Measurements from ENCODE around the gene SSTR3.
A peak's percentile ranks its signal among the peaks of the same experiment; 100 is the strongest.

SSTR3 gene

DNA sequence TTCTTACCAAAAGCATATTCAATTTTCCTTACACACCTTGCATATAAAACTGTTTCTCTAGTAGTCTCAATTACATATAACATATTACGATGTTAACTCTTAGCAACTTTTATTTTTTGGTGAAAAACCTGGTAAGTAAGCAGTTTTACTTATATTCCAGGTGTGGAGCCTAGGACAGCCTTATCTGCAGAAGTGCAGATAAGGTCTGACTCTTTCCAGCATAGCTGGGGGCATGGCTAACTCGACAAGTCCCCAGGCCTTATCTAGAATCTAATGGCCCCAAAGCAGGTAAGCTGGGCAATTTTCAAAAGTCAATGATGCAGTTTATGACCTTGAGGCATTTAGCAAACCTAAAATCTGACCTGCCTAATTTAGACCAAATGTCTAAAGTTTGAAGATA lies 20.1 kb downstream of the SSTR3 start:
- DNase-seq (ENCODE audit: extremely low read depth, low read depth) = no peak
- no peak overlapping the region for H3K4me3 ChIP-seq (replicated peaks; ENCODE audit: low read depth, low read length)
- TF ChIP-seq, protein P1, sequence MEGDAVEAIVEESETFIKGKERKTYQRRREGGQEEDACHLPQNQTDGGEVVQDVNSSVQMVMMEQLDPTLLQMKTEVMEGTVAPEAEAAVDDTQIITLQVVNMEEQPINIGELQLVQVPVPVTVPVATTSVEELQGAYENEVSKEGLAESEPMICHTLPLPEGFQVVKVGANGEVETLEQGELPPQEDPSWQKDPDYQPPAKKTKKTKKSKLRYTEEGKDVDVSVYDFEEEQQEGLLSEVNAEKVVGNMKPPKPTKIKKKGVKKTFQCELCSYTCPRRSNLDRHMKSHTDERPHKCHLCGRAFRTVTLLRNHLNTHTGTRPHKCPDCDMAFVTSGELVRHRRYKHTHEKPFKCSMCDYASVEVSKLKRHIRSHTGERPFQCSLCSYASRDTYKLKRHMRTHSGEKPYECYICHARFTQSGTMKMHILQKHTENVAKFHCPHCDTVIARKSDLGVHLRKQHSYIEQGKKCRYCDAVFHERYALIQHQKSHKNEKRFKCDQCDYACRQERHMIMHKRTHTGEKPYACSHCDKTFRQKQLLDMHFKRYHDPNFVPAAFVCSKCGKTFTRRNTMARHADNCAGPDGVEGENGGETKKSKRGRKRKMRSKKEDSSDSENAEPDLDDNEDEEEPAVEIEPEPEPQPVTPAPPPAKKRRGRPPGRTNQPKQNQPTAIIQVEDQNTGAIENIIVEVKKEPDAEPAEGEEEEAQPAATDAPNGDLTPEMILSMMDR (IDR thresholded peaks at IDR 0.05; ENCODE audit: low read depth, low read length, missing control alignments) = no peak

DNA sequence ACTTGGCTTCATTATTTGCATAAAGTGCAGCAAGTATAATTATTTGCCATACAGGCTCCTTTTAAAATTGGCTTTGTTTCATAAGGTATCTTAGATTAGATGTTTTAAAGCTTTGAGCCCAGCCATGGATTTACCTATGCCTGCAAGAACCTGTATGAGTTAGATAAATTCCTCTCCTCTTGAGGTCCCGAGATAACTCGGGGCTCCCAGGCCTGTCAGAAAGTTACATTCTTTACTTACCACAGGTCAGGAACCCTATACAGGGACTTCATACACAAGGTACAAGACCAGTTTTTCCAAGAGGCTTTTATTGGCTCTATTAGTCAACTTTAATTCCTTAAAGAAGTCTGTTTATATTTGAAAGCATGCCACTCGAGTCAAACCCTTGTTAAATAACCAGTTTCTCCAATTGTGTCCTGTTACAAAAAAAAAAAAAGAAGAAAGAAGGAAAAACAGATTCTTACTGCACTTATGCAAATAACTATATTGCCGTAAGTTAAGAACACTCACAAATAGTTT lies 22.0 kb downstream of the SSTR3 start:
- no peak overlapping the region for H3K4me3 ChIP-seq (replicated peaks; ENCODE audit: low read depth, low read length)
- TF ChIP-seq, protein P1 (IDR thresholded peaks at IDR 0.05; ENCODE audit: low read depth, low read length, missing control alignments) = no peak
- no peak for DNase-seq (ENCODE audit: extremely low read depth, low read depth)

DNA sequence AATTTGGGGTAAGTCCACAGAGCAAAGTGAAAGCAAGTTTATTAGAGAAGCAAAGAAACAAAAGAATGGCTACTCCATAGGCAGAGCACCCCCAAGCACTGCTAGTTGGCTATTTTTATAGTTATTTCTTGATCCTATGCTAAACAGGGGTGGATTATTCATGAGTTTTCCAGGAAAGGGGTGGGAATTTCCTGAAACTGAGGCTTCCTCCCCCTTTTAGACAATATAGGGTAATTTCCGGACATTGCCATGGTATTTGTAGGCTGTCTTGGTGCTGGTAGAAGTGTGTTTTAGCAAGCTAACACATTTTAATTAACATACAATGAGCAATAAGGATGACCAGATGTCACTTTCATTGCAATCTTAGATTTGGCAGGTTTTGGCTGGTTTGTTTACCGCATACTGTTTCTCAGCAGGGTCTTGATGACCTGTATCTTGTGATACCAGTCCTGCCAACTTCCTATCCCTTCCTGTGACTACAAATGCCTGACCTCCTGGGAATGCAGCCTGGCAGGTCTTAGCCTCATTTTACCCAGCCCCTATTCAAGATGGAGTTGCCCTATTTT lies 23.3 kb downstream of the SSTR3 start:
- no peak for DNase-seq (ENCODE audit: extremely low read depth, low read depth)
- H3K4me3 ChIP-seq (replicated peaks; ENCODE audit: low read depth, low read length) = no peak overlapping the region
- TF ChIP-seq, protein P1 (IDR thresholded peaks at IDR 0.05; ENCODE audit: low read depth, low read length, missing control alignments) = no peak

DNA sequence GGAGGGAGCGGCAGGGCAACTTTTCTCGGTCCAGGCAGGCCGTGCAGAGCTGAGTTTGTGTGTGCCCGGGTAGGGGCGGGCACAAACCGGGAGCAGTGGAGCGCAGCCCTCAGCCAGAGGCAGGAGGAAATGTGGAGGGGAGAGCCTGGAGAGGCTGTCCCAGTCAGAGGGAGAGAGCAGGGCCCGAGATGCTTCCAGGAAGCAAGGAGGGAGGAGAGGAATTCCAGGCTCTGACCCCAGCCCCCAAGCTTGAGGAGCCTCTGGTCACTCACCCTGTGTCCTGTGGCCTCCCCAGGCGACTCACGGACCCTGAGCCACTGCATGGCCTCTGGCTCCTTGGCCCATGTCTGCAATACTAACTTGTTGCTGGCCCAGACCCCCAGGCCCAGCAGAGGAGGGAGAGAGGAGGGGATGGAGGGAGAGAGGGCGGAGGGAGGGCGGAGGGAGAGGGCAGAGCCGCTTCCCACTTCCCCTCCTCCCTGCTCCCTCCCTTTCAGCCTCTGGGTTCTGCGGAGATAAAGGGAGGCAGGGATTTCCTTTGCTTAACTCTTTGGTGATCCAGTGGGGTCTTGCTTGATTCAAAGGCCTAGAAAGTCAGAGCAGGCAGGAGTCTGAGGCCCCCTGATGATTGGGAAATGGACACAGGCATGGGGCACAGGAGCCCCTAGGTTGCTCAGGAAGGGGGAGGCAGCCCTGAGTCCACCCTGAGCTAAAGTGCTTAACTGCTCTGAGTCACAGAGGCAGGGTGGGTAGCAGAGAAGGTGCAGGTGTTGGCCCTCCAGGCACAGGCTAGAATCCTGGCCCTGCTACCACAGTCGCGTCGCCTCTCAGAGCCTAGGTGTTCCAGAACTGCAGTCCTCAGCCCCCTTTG lies 24.2 kb downstream of the SSTR3 start, which contains the start of gene C1QTNF6:
Gene C1QTNF6, minus strand, starts transcription at position 357 of the 871 bp plus-strand sequence. Its CDS starts 34 bp downstream, at position 323.
- H3K4me3 ChIP-seq (replicated peaks; ENCODE audit: low read depth, low read length) = peak within 1 kb of the TSS; percentile 47
- TF ChIP-seq, protein P1 (IDR thresholded peaks at IDR 0.05; ENCODE audit: low read depth, low read length, missing control alignments) = no peak
- DNase-seq (ENCODE audit: extremely low read depth, low read depth) = no peak

DNA sequence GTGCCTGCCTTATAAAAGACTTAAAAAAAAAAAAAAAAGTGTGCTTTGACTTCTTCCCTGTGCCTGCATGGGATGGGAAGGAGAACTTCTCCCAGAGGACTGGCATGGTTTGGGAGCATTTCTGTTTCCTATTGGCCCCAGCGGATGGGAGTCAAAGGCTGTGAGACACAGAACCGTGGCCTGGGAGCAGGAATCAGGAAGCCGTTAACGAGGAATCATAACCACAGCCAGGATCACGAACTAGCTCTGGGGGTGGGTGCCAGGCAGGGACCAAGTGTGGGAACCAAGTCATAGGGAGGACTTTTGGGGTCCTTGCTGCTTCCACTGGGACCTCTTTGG lies 24.8 kb downstream of the SSTR3 start:
- TF ChIP-seq, protein P1 (IDR thresholded peaks at IDR 0.05; ENCODE audit: low read depth, low read length, missing control alignments) = no peak
- H3K4me3 ChIP-seq (replicated peaks; ENCODE audit: low read depth, low read length) = peak overlapping the region; percentile 47
- DNase-seq (ENCODE audit: extremely low read depth, low read depth) = no peak

DNA sequence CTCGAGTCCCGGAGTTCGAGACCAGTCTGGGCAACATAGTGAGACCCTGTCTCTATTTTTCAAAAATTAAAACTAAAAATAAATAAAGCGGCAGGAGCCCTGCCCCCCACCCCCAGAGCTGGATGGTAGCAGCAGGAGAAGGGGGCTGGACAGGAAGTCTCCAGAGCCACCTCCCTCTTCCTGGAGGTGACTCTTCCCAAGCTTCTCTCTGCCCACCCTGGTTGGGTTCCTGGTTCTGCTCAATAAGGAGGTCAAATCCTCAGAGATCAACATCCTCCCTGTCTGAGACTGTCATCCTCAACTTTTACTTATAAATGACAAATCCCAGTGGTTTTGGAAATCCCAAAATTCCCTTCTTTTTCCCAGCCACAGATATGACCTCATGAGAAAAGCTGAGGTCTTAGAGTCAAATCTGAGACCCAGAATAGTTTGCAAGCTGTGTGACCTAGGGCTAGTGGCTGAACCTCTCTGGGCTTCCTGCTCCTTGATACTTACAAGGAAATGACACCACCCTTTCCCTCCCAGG lies 25.2 kb downstream of the SSTR3 start:
- no peak for DNase-seq (ENCODE audit: extremely low read depth, low read depth)
- H3K4me3 ChIP-seq (replicated peaks; ENCODE audit: low read depth, low read length) = peak overlapping the region; percentile 47
- TF ChIP-seq, protein P1 (IDR thresholded peaks at IDR 0.05; ENCODE audit: low read depth, low read length, missing control alignments) = no peak

All from HFF-Myc (cell line).